ENCODE results near the gene FLNB. TPM values are rescaled to one million over a fixed set of nuclear protein-coding genes. Genes with fewer than 3 reads are reported as not detected.
"Not testable (repeated sequence)": the region's sequence is repeated elsewhere in the genome, so short reads cannot be mapped to it uniquely, and the experiment has no call there.

FLNB gene
- total RNA-seq, 2 donors from 2014 or later, result 96.9 to 139 TPM

- no peak for TF ChIP-seq CTCF (IDR thresholded peaks at IDR 0.05)
- ATAC-seq (ENCODE audit: insufficient number of reproducible peaks, low FRiP score, low read depth), result peak; percentile 64
- peak overlapping the region; percentile 7 for H3K4me3 ChIP-seq
These were observed 44.4 kb downstream of the FLNB start for GRCh38 chr3:58052373-58053273.

GRCh38 chr3:58054652-58055051 is 46.4 kb downstream of the FLNB start:
- no peak for TF ChIP-seq CTCF (IDR thresholded peaks at IDR 0.05)
- no peaks in the 10 kb centered on the region for H3K27me3 ChIP-seq (replicated peaks; ENCODE audit: insufficient read depth)
- no peak overlapping the region for H3K4me3 ChIP-seq
- no peaks in the 10 kb centered on the region for H3K9me3 ChIP-seq
- H3K4me1 ChIP-seq (ENCODE audit: control insufficient read depth in 1 of 2, low read depth in 2 of 2), result peaks cover 14 to 82% of the 10 kb centered on the region in 2 donors
- DNase-seq (ENCODE audit: low spot score), result no peak
- H3K36me3 ChIP-seq, result no peaks in the 10 kb centered on the region
- no peak for ATAC-seq (ENCODE audit: insufficient number of reproducible peaks, low FRiP score, low read depth)
- peak overlapping the region; percentile 4 to 68 for H3K27ac ChIP-seq

More at GRCh38 chr3:58052373-58053273, 44.4 kb downstream of the FLNB start:
- H3K9me3 ChIP-seq, result no peaks in the 10 kb centered on the region
- peak overlapping the region; percentile 68 to 81 for H3K27ac ChIP-seq
- H3K27me3 ChIP-seq (replicated peaks; ENCODE audit: insufficient read depth), result no peaks in the 10 kb centered on the region
- H3K4me1 ChIP-seq (ENCODE audit: control insufficient read depth in 1 of 2, low read depth in 2 of 2), result peaks cover 34 to 82% of the 10 kb centered on the region in 2 donors
- no peaks in the 10 kb centered on the region for H3K36me3 ChIP-seq
- peak; percentile 92 for DNase-seq (ENCODE audit: low spot score)

GRCh38 chr3:58055314-58055713 is 47.1 kb downstream of the FLNB start:
- DNase-seq (ENCODE audit: low spot score) (no peak), ATAC-seq (ENCODE audit: insufficient number of reproducible peaks, low FRiP score, low read depth) (no peak)
- H3K4me1 ChIP-seq (ENCODE audit: control insufficient read depth in 1 of 2, low read depth in 2 of 2), result peaks cover 13 to 82% of the 10 kb centered on the region in 2 donors

GRCh38 chr3:58055891-58056290 is 47.7 kb downstream of the FLNB start:
- peaks cover 13 to 83% of the 10 kb centered on the region in 2 donors for H3K4me1 ChIP-seq (ENCODE audit: control insufficient read depth in 1 of 2, low read depth in 2 of 2)
- ATAC-seq (ENCODE audit: insufficient number of reproducible peaks, low FRiP score, low read depth); H3K4me3 ChIP-seq; DNase-seq (ENCODE audit: low spot score); H3K27me3 ChIP-seq (replicated peaks; ENCODE audit: insufficient read depth); H3K9me3 ChIP-seq; H3K36me3 ChIP-seq: not testable (repeated sequence)
- H3K27ac ChIP-seq, result peak overlapping the region; percentile 11 to 28

More at GRCh38 chr3:58055314-58055713, 47.1 kb downstream of the FLNB start:
- H3K4me3 ChIP-seq, result no peak overlapping the region
- no peaks in the 10 kb centered on the region for H3K36me3 ChIP-seq
- H3K27me3 ChIP-seq (replicated peaks; ENCODE audit: insufficient read depth), result no peaks in the 10 kb centered on the region
- no peaks in the 10 kb centered on the region for H3K9me3 ChIP-seq
- no peak for TF ChIP-seq CTCF (IDR thresholded peaks at IDR 0.05)
- peak overlapping the region; percentile 4 to 68 for H3K27ac ChIP-seq

GRCh38 chr3:58058361-58059263 is 50.4 kb downstream of the FLNB start:
- H3K36me3 ChIP-seq, result no peaks in the 10 kb centered on the region
- no peak for TF ChIP-seq CTCF (IDR thresholded peaks at IDR 0.05)
- no peak overlapping the region for H3K4me3 ChIP-seq
- DNase-seq (ENCODE audit: low spot score) (no peak), ATAC-seq (ENCODE audit: insufficient number of reproducible peaks, low FRiP score, low read depth) (no peak)
- H3K27ac ChIP-seq, result peak overlapping the region; percentile 76 to 77
- H3K27me3 ChIP-seq (replicated peaks; ENCODE audit: insufficient read depth), result no peaks in the 10 kb centered on the region
- no peaks in the 10 kb centered on the region for H3K9me3 ChIP-seq
- H3K4me1 ChIP-seq (ENCODE audit: control insufficient read depth in 1 of 2, low read depth in 2 of 2), result peaks cover 12 to 80% of the 10 kb centered on the region in 2 donors

Data from thoracic aorta (tissue), 2 donors.